ENCODE results near the gene SLC31A1. TPM values are rescaled to one million over a fixed set of nuclear protein-coding genes. Genes with fewer than 3 reads are reported as not detected.
A peak's percentile ranks its signal among the peaks of the same experiment; 100 is the strongest.

Gene SLC31A1
- polyA plus RNA-seq (2012; ENCODE audit: low read depth, missing spikeins): 7.8 TPM

- TF ChIP-seq PAX5 (IDR thresholded peaks at IDR 0.05; ENCODE audit: insufficient read depth, low read length, severe bottlenecking) (no peak), SPI1 (IDR thresholded peaks at IDR 0.05; ENCODE audit: low read depth, low read length) (peak; percentile 43), TAF1 (IDR thresholded peaks at IDR 0.05; ENCODE audit: low read depth, low read length) (peak; percentile 27; the same call in 1 of the 2 replicates), POLR2AphosphoS5 (IDR thresholded peaks at IDR 0.05; ENCODE audit: low read depth, low read length) (peak; percentile 59; the same call in 1 of the 2 replicates), POU2F2 (IDR thresholded peaks at IDR 0.05; ENCODE audit: low read depth, low read length) (peak; percentile 56; the same call in 1 of the 2 replicates), POLR2A (IDR thresholded peaks at IDR 0.05; ENCODE audit: low read depth, low read length) (peak; percentile 37; the same call in 1 of the 2 replicates)
- FAIRE-seq: peak; percentile 94
- peak; percentile 82 for DNase-seq (ENCODE audit: insufficient read length, low spot score)
These were observed at the start of gene SLC31A1, which contains the start of gene FKBP15 for GRCh38 chr9:113221003-113221799. Gene SLC31A1 (plus strand): TSS chr9:113221544. CDS start chr9:113256149, 34,605 bp downstream. Gene FKBP15 (minus strand): TSS chr9:113221277. CDS start chr9:113221243, 34 bp downstream.

GRCh38 chr9:113173341-113173740, 48.0 kb upstream of the SLC31A1 start:
- no peak for DNase-seq (ENCODE audit: insufficient read length, low spot score)
- no peak for FAIRE-seq
- TF ChIP-seq TAF1 (IDR thresholded peaks at IDR 0.05; ENCODE audit: low read depth, low read length): no peak
- TF ChIP-seq PAX5 (IDR thresholded peaks at IDR 0.05; ENCODE audit: insufficient read depth, low read length, severe bottlenecking): no peak
- no peak for TF ChIP-seq POU2F2 (IDR thresholded peaks at IDR 0.05; ENCODE audit: low read depth, low read length)
- no peak for TF ChIP-seq POLR2AphosphoS5 (IDR thresholded peaks at IDR 0.05; ENCODE audit: low read depth, low read length)
- TF ChIP-seq SPI1 (IDR thresholded peaks at IDR 0.05; ENCODE audit: low read depth, low read length): no peak
- no peak for TF ChIP-seq POLR2A (IDR thresholded peaks at IDR 0.05; ENCODE audit: low read depth, low read length)

DNA sequence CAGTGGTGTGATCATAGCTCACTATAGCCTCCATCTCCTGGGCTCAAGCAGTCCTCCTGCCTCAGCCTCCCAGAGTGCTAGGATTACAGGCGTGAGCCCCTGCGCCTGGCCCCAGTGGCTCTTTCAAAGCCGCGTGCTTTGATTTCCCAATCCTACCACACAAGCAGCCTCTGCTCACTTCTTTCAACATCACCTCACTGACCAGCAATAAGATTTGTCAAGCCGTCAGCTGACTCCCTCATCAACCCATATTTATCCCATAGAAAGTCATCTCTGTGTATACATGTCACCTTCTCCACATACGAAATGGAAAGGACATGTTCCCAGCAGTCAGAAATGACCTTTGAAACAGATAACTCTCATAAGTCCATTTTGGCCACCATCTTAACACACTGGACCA, 44.5 kb upstream of the SLC31A1 start:
- no peak for FAIRE-seq

DNA sequence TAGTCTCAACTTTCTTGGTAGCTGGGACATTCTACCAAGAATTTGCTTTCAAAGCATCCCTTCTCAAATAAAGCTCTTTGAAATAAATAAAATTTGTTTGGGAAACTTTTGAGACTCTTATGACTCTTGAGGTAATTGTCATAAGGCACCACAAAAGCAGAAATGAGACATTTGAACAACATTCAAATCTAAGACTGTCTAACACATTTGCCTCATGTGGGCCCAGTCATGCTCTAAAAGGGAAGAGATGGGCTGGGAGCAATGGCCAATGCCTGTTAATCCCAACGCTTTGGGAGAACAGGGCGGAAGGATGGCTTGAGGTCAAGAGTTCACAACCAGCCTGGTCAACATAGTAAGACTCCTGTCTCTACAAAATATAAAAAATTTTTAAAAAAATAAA, 44.1 kb upstream of the SLC31A1 start:
- no peak for FAIRE-seq
- DNase-seq (ENCODE audit: insufficient read length, low spot score): no peak
- TF ChIP-seq SPI1 (IDR thresholded peaks at IDR 0.05; ENCODE audit: low read depth, low read length): 0 out of 2 replicates have a peak, but pooled peaks have one; percentile 5
- no peak for TF ChIP-seq PAX5 (IDR thresholded peaks at IDR 0.05; ENCODE audit: insufficient read depth, low read length, severe bottlenecking)

More for the DNA sequence above, 44.5 kb upstream of the SLC31A1 start:
- TF ChIP-seq PAX5 (IDR thresholded peaks at IDR 0.05; ENCODE audit: insufficient read depth, low read length, severe bottlenecking) (no peak), SPI1 (IDR thresholded peaks at IDR 0.05; ENCODE audit: low read depth, low read length) (no peak), POU2F2 (IDR thresholded peaks at IDR 0.05; ENCODE audit: low read depth, low read length) (no peak), POLR2A (IDR thresholded peaks at IDR 0.05; ENCODE audit: low read depth, low read length) (no peak), POLR2AphosphoS5 (IDR thresholded peaks at IDR 0.05; ENCODE audit: low read depth, low read length) (no peak), TAF1 (IDR thresholded peaks at IDR 0.05; ENCODE audit: low read depth, low read length) (no peak)
- DNase-seq (ENCODE audit: insufficient read length, low spot score): no peak

DNA sequence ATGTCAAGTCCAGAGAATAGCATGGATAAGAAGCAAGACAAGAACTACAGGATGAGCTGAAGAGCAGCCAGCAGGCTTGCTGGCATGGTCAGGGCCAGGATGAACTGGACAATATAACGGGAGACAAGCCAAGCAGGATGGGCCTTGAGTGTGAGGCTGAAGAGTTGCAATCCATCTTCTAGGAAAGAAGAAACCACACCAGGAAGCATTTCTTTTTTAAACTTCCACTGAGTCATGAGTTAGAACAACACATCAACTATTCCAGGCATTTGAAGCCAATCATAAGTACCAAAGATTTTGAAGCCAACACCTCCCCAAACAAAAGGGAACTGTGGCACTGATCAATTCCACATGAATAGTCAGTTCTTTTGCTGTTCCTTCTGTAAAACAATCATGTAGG, 43.3 kb upstream of the SLC31A1 start:
- FAIRE-seq (no peak), DNase-seq (ENCODE audit: insufficient read length, low spot score) (no peak)
- TF ChIP-seq POLR2AphosphoS5 (IDR thresholded peaks at IDR 0.05; ENCODE audit: low read depth, low read length) (no peak), POLR2A (IDR thresholded peaks at IDR 0.05; ENCODE audit: low read depth, low read length) (no peak), TAF1 (IDR thresholded peaks at IDR 0.05; ENCODE audit: low read depth, low read length) (no peak), SPI1 (IDR thresholded peaks at IDR 0.05; ENCODE audit: low read depth, low read length) (no peak), POU2F2 (IDR thresholded peaks at IDR 0.05; ENCODE audit: low read depth, low read length) (no peak), PAX5 (IDR thresholded peaks at IDR 0.05; ENCODE audit: insufficient read depth, low read length, severe bottlenecking) (no peak)

- DNase-seq (ENCODE audit: insufficient read length, low spot score) (no peak), FAIRE-seq (peak; percentile 9)
- TF ChIP-seq PAX5 (IDR thresholded peaks at IDR 0.05; ENCODE audit: insufficient read depth, low read length, severe bottlenecking): no peak
- TF ChIP-seq POU2F2 (IDR thresholded peaks at IDR 0.05; ENCODE audit: low read depth, low read length): no peak
- TF ChIP-seq SPI1 (IDR thresholded peaks at IDR 0.05; ENCODE audit: low read depth, low read length): no peak
- TF ChIP-seq POLR2AphosphoS5 (IDR thresholded peaks at IDR 0.05; ENCODE audit: low read depth, low read length): no peak
- no peak for TF ChIP-seq TAF1 (IDR thresholded peaks at IDR 0.05; ENCODE audit: low read depth, low read length)
- TF ChIP-seq POLR2A (IDR thresholded peaks at IDR 0.05; ENCODE audit: low read depth, low read length): no peak
These were observed 41.5 kb upstream of the SLC31A1 start for GRCh38 chr9:113179839-113180238.

DNA sequence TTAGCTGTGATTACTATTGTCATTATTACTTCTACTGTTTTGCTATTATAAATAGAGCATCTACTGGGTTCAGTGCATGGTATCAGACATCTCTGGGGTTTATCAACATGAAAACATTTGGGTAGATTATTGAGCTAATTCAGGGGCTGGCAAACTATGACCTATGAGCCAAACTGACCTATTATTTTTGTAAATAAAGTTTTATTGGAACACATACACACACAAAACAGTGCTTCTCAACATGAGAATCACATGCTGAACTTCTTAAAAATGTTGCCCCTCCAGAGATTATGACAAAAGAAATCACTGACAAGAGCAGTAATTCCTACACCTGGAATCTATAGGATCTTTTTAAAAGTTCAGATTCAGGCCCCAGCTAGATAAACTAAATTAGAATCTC, 40.2 kb upstream of the SLC31A1 start:
- DNase-seq (ENCODE audit: insufficient read length, low spot score): no peak
- no peak for TF ChIP-seq TAF1 (IDR thresholded peaks at IDR 0.05; ENCODE audit: low read depth, low read length)
- no peak for FAIRE-seq

GRCh38 chr9:113183956-113184488, 37.3 kb upstream of the SLC31A1 start:
- DNase-seq (ENCODE audit: insufficient read length, low spot score) (no peak), FAIRE-seq (no peak)
- no peak for TF ChIP-seq PAX5 (IDR thresholded peaks at IDR 0.05; ENCODE audit: insufficient read depth, low read length, severe bottlenecking)
- no peak for TF ChIP-seq POU2F2 (IDR thresholded peaks at IDR 0.05; ENCODE audit: low read depth, low read length)
- no peak for TF ChIP-seq TAF1 (IDR thresholded peaks at IDR 0.05; ENCODE audit: low read depth, low read length)
- TF ChIP-seq SPI1 (IDR thresholded peaks at IDR 0.05; ENCODE audit: low read depth, low read length): no peak
- no peak for TF ChIP-seq POLR2AphosphoS5 (IDR thresholded peaks at IDR 0.05; ENCODE audit: low read depth, low read length)
- no peak for TF ChIP-seq POLR2A (IDR thresholded peaks at IDR 0.05; ENCODE audit: low read depth, low read length)

GRCh38 chr9:113184539-113184938, 36.8 kb upstream of the SLC31A1 start:
- FAIRE-seq (no peak), DNase-seq (ENCODE audit: insufficient read length, low spot score) (no peak)
- no peak for TF ChIP-seq POLR2A (IDR thresholded peaks at IDR 0.05; ENCODE audit: low read depth, low read length)
- no peak for TF ChIP-seq POU2F2 (IDR thresholded peaks at IDR 0.05; ENCODE audit: low read depth, low read length)
- TF ChIP-seq TAF1 (IDR thresholded peaks at IDR 0.05; ENCODE audit: low read depth, low read length): no peak
- TF ChIP-seq PAX5 (IDR thresholded peaks at IDR 0.05; ENCODE audit: insufficient read depth, low read length, severe bottlenecking): no peak
- TF ChIP-seq POLR2AphosphoS5 (IDR thresholded peaks at IDR 0.05; ENCODE audit: low read depth, low read length): no peak
- no peak for TF ChIP-seq SPI1 (IDR thresholded peaks at IDR 0.05; ENCODE audit: low read depth, low read length)

All from GM12891 (cell line).